Colonic mucosa (tissue), 4 donors: Measurements from ENCODE around the gene CARD11. TPM values are rescaled to one million over a fixed set of nuclear protein-coding genes. Genes with fewer than 3 reads are reported as not detected.

Experiments
- DNase-seq: peaks from one replicate; pipeline ENCODE4 v3.0.0-alpha.2; 2020
- H3K27ac ChIP-seq: fragments of 200-600 bp; one replicate; pipeline ENCODE4 v1.8.0; 2021
- H3K27me3 ChIP-seq: fragments of 200-600 bp; one replicate; pipeline ENCODE4 v1.8.0; 2021
- H3K36me3 ChIP-seq: fragments of 200-600 bp; one replicate; pipeline ENCODE4 v1.8.0; 2021
- H3K4me1 ChIP-seq: fragments of 200-600 bp; one replicate; pipeline ENCODE4 v1.8.0; 2021; ENCODE audit warnings: mild to moderate bottlenecking
- H3K4me3 ChIP-seq: fragments of 200-600 bp; one replicate; pipeline ENCODE4 v1.8.0; 2021
- H3K9ac ChIP-seq, 2 donors: one replicate each; pipeline ENCODE4 v1.7.0; 2013; ENCODE audit warnings: control low read depth in 2 of 2, low read depth in 2 of 2, low read length in 2 of 2
- H3K9me3 ChIP-seq: fragments of 200-600 bp; one replicate; pipeline ENCODE4 v1.8.0; 2021
- CTCF ChIP-seq: fragments of 200-600 bp; IDR thresholded peaks from one replicate; pipeline ENCODE4 v1.8.0; 2022; ENCODE audit warnings: antibody characterized with exemption, mild to moderate bottlenecking
- intact Hi-C: fragments of 100-400 bp; cut with DNase I; formaldehyde crosslinking; loops from one replicate; pipeline ENCODE4 v1.14.1; 2022
- total RNA-seq, 2 donors: library from RNA; stranded (reverse); fragmentation: NEBNext Ultra II Directional in 1 of 2; extraction: Animal tissue kit (Norgen Biotek cat#: 25700) in 1 of 2; gene quantifications; one replicate each; pipeline ENCODE4 v1.2.1, GENCODE V29; 2021
- donor health status: healthy.
- donor health status: DM: no; HTN: no; CAD: no.
- donor health status: DM: no; HTN: no; CAD: no.

The CARD11 gene
- total RNA-seq, 2 donors from 2014 or later = 1.8 to 5.0 TPM

DNA sequence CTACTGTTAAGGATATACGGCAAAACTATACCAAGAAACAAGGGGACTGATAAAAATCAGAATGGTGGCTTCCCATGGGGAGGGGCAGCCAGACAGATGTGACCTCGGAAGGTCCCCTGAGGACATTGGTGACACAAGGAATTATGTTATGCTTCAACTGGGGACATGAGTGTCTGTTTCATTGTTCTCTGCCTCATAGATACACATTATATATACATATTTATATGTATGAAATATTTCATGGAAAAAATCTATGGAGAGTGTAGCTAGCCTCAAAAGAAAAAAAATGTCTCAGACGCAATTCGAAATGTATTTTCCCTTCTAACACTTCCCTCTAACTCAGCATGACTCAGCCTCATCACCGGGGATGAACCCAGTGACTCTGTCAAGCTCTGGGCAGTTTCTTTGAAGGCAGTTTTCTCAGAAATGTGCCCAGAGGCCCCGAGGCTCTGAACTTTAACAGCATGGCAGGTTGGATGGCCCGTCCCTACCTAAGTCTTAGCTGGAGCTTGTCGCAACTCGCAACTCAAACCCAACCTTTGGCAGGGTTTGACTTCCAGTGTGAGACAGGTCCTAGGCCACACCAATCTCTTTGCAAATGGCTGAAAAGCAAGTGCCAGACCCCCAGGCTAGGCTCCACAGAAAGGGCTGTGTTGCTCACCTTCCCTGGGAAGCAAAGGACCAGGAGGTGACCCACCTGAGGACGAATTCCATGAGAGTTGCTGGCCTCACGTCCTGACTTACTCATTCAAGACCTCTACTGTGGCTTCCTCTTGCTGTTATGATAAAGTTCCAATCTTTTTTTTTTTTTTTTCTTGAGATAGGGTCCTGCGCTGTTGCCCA lies 86.9 kb downstream of the CARD11 start:
- intact Hi-C loops = no loop called here
- Histone ChIP-seq H3K4me1 (no peaks in the 10 kb centered on the region), H3K27me3 (no peaks in the 10 kb centered on the region), H3K27ac (no peak overlapping the region), H3K36me3 (no peaks in the 10 kb centered on the region), H3K9me3 (no peaks in the 10 kb centered on the region), H3K9ac (no peak overlapping the region), H3K4me3 (no peak overlapping the region)
- DNase-seq = no peak
- TF ChIP-seq CTCF = no peak

DNA sequence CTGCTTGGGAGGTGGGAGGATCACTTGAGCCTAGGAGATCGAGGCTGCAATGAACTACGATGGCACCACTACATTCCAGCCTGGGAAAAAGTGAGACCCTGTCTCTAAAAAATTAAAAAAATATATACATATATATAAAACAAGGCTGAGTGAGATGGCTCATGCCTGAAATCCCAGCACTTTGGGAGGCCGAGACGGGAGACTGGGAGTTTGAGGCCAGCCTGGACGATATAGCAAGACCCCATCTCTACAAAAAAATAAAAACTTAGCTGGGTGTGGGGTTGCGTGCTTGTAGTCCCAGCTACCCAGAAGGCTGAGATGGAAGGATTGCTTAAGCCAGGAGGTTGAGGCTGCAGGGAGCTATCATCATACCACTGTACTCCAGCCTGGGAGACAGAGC lies 87.6 kb downstream of the CARD11 start:
- Histone ChIP-seq H3K27me3 (no peaks in the 10 kb centered on the region), H3K36me3 (no peaks in the 10 kb centered on the region), H3K4me1 (no peaks in the 10 kb centered on the region), H3K9me3 (no peaks in the 10 kb centered on the region), H3K4me3 (no peak overlapping the region), H3K9ac (no peak overlapping the region), H3K27ac (no peak overlapping the region)
- intact Hi-C loops = no loop called here
- no peak for DNase-seq
- no peak for TF ChIP-seq CTCF

DNA sequence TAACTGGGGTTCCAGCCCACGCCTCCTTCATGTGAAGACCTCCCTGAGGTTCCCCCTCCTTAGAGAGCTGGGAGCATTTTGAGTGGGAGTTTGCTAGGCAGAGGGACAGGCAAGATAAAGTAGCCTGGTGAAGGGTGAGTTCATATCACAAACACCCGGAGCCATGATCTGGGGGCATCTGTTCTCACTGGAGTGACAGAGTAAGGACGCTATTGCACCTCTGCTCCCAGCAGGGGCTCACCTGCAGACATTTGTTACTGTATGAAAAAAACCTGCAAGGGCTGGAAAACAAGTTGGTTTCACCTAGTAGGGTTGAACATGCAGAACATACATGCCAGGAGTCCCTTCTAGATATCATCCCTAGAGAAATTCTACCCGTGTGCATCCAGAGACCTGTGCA lies 88.4 kb downstream of the CARD11 start:
- H3K27ac ChIP-seq = no peak overlapping the region
- no peak for DNase-seq
- intact Hi-C loops = no loop called here

DNA sequence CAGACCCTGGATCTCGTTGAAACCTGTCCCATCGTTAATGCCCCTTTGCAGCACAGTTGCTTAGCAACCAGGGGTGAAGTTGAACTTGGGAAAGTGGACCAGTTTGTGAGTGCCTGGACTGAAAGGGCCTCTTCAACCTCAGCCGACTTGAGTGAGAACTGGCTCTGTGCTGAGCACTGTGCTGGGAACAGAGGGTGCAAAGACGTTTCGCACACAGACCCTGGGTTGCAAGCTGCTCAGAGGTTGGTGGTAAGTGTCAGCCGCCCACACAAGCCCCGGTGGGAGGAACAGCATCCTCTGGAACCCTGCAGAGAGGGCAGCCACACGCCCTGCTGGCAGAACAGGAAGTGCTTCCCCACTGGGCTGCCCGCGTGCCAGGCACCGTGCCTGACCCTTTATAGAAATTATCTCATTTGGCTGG lies 89.2 kb downstream of the CARD11 start:
- TF ChIP-seq CTCF = no peak

More for the DNA sequence above, 88.4 kb downstream of the CARD11 start:
- Histone ChIP-seq H3K4me1 (no peaks in the 10 kb centered on the region), H3K9me3 (no peaks in the 10 kb centered on the region), H3K27me3 (no peaks in the 10 kb centered on the region), H3K36me3 (no peaks in the 10 kb centered on the region), H3K9ac (no peak overlapping the region), H3K4me3 (no peak overlapping the region)
- no peak for TF ChIP-seq CTCF

DNA sequence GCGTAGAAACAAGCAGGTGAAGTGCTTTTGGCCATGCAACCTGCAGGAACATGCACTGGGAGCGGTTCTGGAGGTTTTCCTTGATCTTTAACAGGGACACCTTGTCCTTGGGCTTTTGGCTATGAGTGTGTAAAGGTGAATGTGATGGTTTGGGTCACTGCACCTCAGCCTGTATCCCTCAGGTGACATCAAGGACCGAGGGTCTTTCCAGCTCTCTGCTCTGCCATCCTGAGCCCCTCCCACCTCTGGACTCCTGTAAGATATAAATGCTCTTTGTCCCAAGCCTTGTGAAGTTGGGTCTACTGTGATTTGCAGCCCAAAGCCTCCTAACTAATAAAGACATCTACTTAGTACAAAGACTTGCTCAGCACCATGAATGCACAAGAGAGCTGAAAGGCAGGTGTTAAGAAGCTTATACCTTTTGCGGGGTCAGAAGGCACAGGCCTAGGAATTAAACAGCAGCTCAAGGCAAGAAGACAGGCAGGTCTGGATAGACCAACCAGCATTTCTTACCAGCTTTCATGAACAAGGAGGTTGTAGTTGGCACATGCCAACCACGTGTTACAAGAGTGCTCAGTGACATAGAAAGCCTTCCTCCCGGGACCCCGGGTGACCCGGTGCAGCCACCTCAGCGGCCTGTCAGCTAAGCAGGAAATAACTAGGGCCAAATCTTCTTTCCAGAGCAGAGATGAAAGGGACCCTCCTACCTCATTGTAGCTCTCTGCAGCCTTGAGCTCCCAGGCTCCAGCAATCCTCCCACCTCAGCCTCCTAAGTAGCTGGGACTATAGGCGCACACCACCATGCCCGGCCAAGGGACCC lies 89.9 kb downstream of the CARD11 start:
- Histone ChIP-seq H3K4me1 (no peaks in the 10 kb centered on the region), H3K9me3 (no peaks in the 10 kb centered on the region), H3K27me3 (no peaks in the 10 kb centered on the region), H3K9ac (no peak overlapping the region), H3K36me3 (no peaks in the 10 kb centered on the region), H3K27ac (no peak overlapping the region), H3K4me3 (no peak overlapping the region)
- DNase-seq = no peak
- intact Hi-C loops = no loop called here
- TF ChIP-seq CTCF = no peak

More for the DNA sequence above, 89.2 kb downstream of the CARD11 start:
- Histone ChIP-seq H3K4me3 (no peak overlapping the region), H3K27ac (no peak overlapping the region), H3K4me1 (no peaks in the 10 kb centered on the region), H3K36me3 (no peaks in the 10 kb centered on the region), H3K9me3 (no peaks in the 10 kb centered on the region), H3K27me3 (no peaks in the 10 kb centered on the region), H3K9ac (no peak overlapping the region)
- DNase-seq = no peak
- intact Hi-C loops = no loop called here
